BLaER1 (cell line): Measurements from ENCODE around the gene ATP8A2.

Experiments
- H3K27ac ChIP-seq: shearing (Covaris generic); formaldehyde crosslinking; 2 replicates; pipeline ENCODE4 v1.8.1; 2022
- H3K27me3 ChIP-seq: shearing (Covaris generic); formaldehyde crosslinking; 2 replicates; pipeline ENCODE4 v1.8.1; 2022
- H3K36me3 ChIP-seq: shearing (Covaris generic); formaldehyde crosslinking; 2 replicates; pipeline ENCODE4 v1.8.1; 2022
- H3K4me1 ChIP-seq: shearing (Covaris generic); formaldehyde crosslinking; 2 replicates; pipeline ENCODE4 v1.8.1; 2022
- H3K4me2 ChIP-seq: shearing (Covaris generic); formaldehyde crosslinking; 2 replicates; pipeline ENCODE4 v1.8.1; 2022
- H3K4me3 ChIP-seq: shearing (Covaris generic); formaldehyde crosslinking; 2 replicates; pipeline ENCODE4 v1.8.1; 2022
- H3K9ac ChIP-seq: shearing (Covaris generic); formaldehyde crosslinking; 2 replicates; pipeline ENCODE4 v1.8.1; 2022
- H3K9me3 ChIP-seq: shearing (Covaris generic); formaldehyde crosslinking; 2 replicates; pipeline ENCODE4 v1.8.1; 2022
- H4K20me1 ChIP-seq: shearing (Covaris generic); formaldehyde crosslinking; 2 replicates; pipeline ENCODE4 v1.8.1; 2022
- Cebpa-rat ChIP-seq: shearing (Covaris generic); IDR thresholded peaks from 2 replicates; pipeline ENCODE4 v1.8.1; 2022

The ATP8A2 gene

DNA sequence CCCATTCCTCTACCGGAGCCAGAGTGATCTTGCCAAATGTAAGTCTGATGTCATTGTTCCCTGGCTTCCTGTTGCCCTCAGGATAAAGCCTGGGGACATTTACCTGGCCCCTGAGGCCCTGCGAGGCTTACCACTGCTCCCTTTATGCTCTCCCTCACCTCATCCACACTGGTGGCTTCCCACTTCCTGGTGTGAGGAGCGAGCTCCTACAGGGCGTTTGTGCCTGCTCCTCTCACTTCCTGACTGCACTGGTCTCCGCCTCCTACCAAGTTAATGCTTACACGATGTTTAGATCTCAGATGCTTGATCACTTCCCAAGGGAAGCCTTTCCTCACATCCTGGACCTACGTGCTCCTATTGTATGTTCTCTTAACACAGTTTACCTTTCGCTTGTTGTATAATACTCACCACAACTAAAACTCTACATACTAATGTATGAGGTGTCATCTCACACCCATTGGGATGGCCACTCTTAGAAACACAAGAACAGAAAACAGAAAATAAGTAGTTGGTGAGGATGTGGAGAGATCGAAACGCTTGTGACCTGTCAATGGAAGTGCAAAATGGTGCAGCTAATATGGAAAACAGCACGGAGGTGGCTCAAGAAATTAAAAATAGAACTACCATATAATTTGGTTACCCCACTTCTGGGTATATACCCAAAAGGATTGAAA lies 502.4 kb downstream of the ATP8A2 start:
- no peak overlapping the region for H3K9ac ChIP-seq
- no peaks in the 10 kb centered on the region for H3K27me3 ChIP-seq
- H3K4me2 ChIP-seq, result peak overlapping the region; percentile 39; the same call in 1 of the 2 replicates
- H3K36me3 ChIP-seq, result no peaks in the 10 kb centered on the region
- TF ChIP-seq Cebpa-rat, result no peak
- no peaks in the 10 kb centered on the region for H4K20me1 ChIP-seq
- no peak overlapping the region for H3K27ac ChIP-seq
- peaks cover 7% of the 10 kb centered on the region; the same call in 1 of the 2 replicates for H3K9me3 ChIP-seq
- H3K4me3 ChIP-seq, result no peak overlapping the region
- H3K4me1 ChIP-seq, result peaks cover 43% of the 10 kb centered on the region

DNA sequence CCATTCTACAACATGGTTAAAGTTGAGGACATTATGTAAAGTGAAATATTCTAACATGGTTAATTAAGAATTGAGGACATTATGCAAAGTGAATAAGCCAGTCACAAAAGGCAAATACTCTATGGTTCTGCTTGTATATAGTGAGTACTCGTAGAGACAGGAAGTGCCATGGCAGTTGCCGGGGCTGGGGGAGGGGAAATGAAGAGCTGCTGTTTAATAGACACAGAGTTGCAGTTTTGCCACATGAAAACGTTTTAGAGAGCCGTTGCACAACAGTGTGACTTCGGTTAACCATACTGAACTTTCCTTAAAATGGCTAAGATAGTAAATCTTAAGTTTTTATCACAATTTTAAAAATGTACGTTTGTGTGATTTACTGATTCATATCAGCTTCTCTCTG lies 503.1 kb downstream of the ATP8A2 start:
- H3K4me3 ChIP-seq, result no peak overlapping the region
- no peaks in the 10 kb centered on the region for H4K20me1 ChIP-seq
- H3K27me3 ChIP-seq, result no peaks in the 10 kb centered on the region
- H3K4me1 ChIP-seq, result peaks cover 43% of the 10 kb centered on the region
- TF ChIP-seq Cebpa-rat, result 0 out of 2 replicates have a peak, but pooled peaks have one; percentile 21
- no peak overlapping the region for H3K9ac ChIP-seq
- peak overlapping the region; percentile 39 for H3K4me2 ChIP-seq
- H3K9me3 ChIP-seq, result peaks cover 7% of the 10 kb centered on the region; the same call in 1 of the 2 replicates
- H3K27ac ChIP-seq, result no peak overlapping the region
- no peaks in the 10 kb centered on the region for H3K36me3 ChIP-seq

DNA sequence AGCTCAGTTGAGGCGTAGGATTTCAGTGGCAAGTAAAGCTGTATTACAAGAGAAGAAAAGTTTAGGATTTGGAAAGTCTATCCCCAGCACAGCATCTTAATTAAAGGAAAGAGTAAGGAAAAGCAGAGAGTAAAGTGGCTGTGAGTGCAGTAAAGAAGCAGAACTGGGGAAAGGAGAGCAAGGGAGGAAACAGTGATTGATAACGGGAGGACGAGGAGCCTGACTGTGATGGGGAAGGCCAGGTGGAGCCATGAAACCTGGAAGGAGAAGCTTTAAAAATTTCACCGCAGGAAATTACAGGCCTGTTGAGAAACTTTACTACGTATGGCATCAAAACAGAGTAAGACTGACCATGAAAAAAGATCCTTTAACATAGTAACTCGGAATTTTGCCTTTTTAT lies 504.5 kb downstream of the ATP8A2 start:
- Histone ChIP-seq H4K20me1 (no peaks in the 10 kb centered on the region), H3K4me2 (no peak overlapping the region), H3K9me3 (peaks cover 7% of the 10 kb centered on the region; the same call in 1 of the 2 replicates), H3K4me1 (peaks cover 47% of the 10 kb centered on the region), H3K4me3 (no peak overlapping the region), H3K36me3 (no peaks in the 10 kb centered on the region), H3K9ac (no peak overlapping the region), H3K27ac (no peak overlapping the region), H3K27me3 (no peaks in the 10 kb centered on the region)
- no peak for TF ChIP-seq Cebpa-rat

DNA sequence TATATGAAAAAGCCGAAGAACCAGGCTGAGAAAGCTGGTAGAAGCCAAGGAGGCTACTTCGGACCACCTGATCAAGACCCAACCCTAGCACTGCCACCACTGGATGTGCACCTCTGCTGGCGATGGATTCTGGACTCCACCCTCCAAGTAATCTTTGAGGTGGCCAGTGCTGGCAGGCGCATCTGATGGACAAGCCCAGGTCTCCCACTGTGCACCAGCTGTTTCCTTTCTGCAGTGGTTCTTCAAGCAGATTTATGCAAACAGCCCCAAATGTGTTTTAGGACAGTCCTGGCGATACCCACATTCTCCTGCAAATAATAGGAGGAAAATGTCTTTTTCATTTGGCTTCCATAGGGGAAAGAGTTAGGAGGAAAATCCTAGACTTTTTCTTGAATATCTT lies 507.7 kb downstream of the ATP8A2 start:
- Histone ChIP-seq H4K20me1 (no peaks in the 10 kb centered on the region), H3K9me3 (no peaks in the 10 kb centered on the region; the same call in 1 of the 2 replicates), H3K4me1 (peaks cover 57% of the 10 kb centered on the region), H3K4me3 (no peak overlapping the region), H3K36me3 (no peaks in the 10 kb centered on the region), H3K27me3 (no peaks in the 10 kb centered on the region), H3K4me2 (no peak overlapping the region), H3K9ac (no peak overlapping the region), H3K27ac (no peak overlapping the region)
- no peak for TF ChIP-seq Cebpa-rat

DNA sequence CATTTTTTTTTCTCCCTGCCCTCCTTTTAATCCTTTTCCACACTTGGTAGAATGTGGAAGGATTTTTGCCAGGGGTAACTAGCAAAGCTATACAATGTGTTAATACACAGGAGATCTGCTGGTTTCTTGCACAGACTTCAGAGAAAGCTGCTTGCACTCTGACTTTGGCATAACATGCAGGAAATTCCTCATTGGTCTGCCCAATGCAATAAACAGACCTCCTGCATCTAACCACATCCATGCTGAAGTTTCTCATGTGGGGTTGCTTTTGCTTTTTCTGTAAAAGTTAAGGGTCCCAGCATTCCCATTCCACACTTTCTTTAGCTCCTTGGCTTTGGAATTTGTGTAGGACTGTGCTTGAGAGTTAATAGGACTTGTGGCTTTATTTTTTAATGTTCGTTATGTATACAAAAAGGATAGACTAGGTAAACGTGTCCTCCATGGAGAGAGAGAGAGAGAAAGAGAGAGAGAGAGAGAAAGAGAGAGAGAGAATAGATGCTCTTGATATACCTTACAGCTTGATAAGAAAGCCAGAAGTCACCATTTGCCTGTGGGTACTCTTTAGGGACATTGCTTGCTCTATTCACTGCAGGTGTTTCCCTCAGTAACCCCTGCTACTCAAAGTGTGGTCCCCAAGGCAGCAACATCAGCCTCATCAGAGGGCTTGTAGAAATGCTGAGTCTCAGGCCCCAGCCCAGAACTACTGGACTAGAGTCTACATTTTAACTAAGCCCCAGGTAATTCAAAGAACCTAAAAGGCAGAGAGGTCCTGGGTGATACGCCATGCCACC lies 509.6 kb downstream of the ATP8A2 start:
- H3K4me3 ChIP-seq, result no peak overlapping the region
- no peak overlapping the region for H3K9ac ChIP-seq
- H3K27ac ChIP-seq, result 0 out of 2 replicates have a peak overlapping the region, but pooled peaks have one; percentile 18
- no peaks in the 10 kb centered on the region for H4K20me1 ChIP-seq
- H3K4me1 ChIP-seq, result peaks cover 48% of the 10 kb centered on the region
- H3K9me3 ChIP-seq, result no peaks in the 10 kb centered on the region; the same call in 1 of the 2 replicates
- TF ChIP-seq Cebpa-rat, result no peak
- H3K4me2 ChIP-seq, result peak overlapping the region; percentile 61
- no peaks in the 10 kb centered on the region for H3K36me3 ChIP-seq
- H3K27me3 ChIP-seq, result no peaks in the 10 kb centered on the region

- Histone ChIP-seq H3K9ac (no peak overlapping the region), H3K27me3 (no peaks in the 10 kb centered on the region), H3K36me3 (no peaks in the 10 kb centered on the region), H3K4me3 (no peak overlapping the region), H3K4me2 (peak overlapping the region; percentile 61), H4K20me1 (no peaks in the 10 kb centered on the region), H3K4me1 (peaks cover 48% of the 10 kb centered on the region), H3K9me3 (no peaks in the 10 kb centered on the region; the same call in 1 of the 2 replicates), H3K27ac (0 out of 2 replicates have a peak overlapping the region, but pooled peaks have one; percentile 18)
- TF ChIP-seq Cebpa-rat, result no peak
These were observed 510.2 kb downstream of the ATP8A2 start for GRCh38 chr13:25881971-25882451.

GRCh38 chr13:25882466-25883357 lies 510.9 kb downstream of the ATP8A2 start:
- no peak overlapping the region for H3K4me3 ChIP-seq
- no peaks in the 10 kb centered on the region; the same call in 1 of the 2 replicates for H3K9me3 ChIP-seq

GRCh38 chr13:25885418-25885817 lies 513.6 kb downstream of the ATP8A2 start:
- H3K4me3 ChIP-seq, result no peak overlapping the region
- H3K9ac ChIP-seq, result no peak overlapping the region
- no peak for TF ChIP-seq Cebpa-rat
- H3K36me3 ChIP-seq, result no peaks in the 10 kb centered on the region
- peaks cover 48% of the 10 kb centered on the region for H3K4me1 ChIP-seq
- no peak overlapping the region for H3K4me2 ChIP-seq
- no peaks in the 10 kb centered on the region for H3K9me3 ChIP-seq
- no peak overlapping the region for H3K27ac ChIP-seq
- no peaks in the 10 kb centered on the region for H4K20me1 ChIP-seq
- H3K27me3 ChIP-seq, result no peaks in the 10 kb centered on the region

More at GRCh38 chr13:25882466-25883357, 510.9 kb downstream of the ATP8A2 start:
- Histone ChIP-seq H3K4me1 (peaks cover 48% of the 10 kb centered on the region), H3K36me3 (no peaks in the 10 kb centered on the region), H4K20me1 (no peaks in the 10 kb centered on the region), H3K4me2 (peak overlapping the region; percentile 61), H3K27ac (no peak overlapping the region), H3K27me3 (no peaks in the 10 kb centered on the region), H3K9ac (no peak overlapping the region)
- no peak for TF ChIP-seq Cebpa-rat
